Gastrocnemius medialis (tissue), 4 donors: ENCODE data around the gene SFTPD.

ENCODE experiments used
- POLR2A ChIP-seq, 2 donors: fragments of 450-650 bp; IDR thresholded peaks; one replicate each; pipeline ENCODE4 v1.6.1; 2017; ENCODE audit warnings: antibody characterized with exemption in 2 of 2, mild to moderate bottlenecking in 2 of 2, moderate library complexity in 2 of 2
- TF ChIP-seq, protein P1 (sequence below), 5 experiments: fragments of 450-650 bp in 3 of 5; fragments of 200-600 bp in 2 of 5; sonication (generic) in 2 of 5; IDR thresholded peaks in 4 of 5; conservative IDR thresholded peaks in 1 of 5; 1 replicate in 4 of 5; 2 replicates in 1 of 5; pipeline ENCODE4 v1.5.1; 2016 to 2019; ENCODE audit warnings: antibody characterized with exemption in 5 of 5, mild to moderate bottlenecking in 3 of 5, moderate library complexity in 3 of 5

DNA sequence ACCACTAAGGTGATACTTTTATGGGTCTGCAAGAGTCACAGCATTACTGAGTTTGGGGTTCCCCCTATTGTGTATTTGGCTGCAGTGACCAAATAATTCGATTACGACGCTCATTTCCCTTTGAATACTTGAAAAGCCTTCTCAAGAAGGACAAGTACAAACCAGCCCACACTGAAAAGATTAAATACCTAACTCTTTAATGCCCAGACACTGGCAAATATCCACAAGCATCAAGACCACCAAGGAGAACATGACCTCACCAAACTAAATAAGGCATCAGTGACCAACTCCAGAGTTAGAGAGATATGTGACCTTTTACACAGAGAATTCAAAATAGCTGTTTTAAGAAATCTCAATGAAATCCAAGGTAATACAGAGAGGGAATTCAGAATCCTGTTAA is 31.8 kb upstream of the SFTPD start:
- TF ChIP-seq, protein P1, sequence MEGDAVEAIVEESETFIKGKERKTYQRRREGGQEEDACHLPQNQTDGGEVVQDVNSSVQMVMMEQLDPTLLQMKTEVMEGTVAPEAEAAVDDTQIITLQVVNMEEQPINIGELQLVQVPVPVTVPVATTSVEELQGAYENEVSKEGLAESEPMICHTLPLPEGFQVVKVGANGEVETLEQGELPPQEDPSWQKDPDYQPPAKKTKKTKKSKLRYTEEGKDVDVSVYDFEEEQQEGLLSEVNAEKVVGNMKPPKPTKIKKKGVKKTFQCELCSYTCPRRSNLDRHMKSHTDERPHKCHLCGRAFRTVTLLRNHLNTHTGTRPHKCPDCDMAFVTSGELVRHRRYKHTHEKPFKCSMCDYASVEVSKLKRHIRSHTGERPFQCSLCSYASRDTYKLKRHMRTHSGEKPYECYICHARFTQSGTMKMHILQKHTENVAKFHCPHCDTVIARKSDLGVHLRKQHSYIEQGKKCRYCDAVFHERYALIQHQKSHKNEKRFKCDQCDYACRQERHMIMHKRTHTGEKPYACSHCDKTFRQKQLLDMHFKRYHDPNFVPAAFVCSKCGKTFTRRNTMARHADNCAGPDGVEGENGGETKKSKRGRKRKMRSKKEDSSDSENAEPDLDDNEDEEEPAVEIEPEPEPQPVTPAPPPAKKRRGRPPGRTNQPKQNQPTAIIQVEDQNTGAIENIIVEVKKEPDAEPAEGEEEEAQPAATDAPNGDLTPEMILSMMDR (IDR thresholded peaks at IDR 0.05 in 4 of 5, conservative IDR thresholded peaks at IDR 0.05 in 1 of 5): no peak
- no peak for TF ChIP-seq POLR2A (IDR thresholded peaks at IDR 0.05)
